D721Med (cell line): Measurements from ENCODE around the gene ISCA2.

ENCODE experiments used
- DNase-seq: peaks from one replicate; pipeline ENCODE4 v3.0.0; 2011; ENCODE audit warnings: low spot score; ENCODE audit not compliant: insufficient read length
- FAIRE-seq: peaks from 2 replicates; lab custom pipeline; 2011; peaks lifted over from hg19 to GRCh38; lab: Jason Lieb, UNC
- TF ChIP-seq, protein P1 (sequence below): IDR thresholded peaks from 2 replicates; pipeline ENCODE4 v1.5.1; 2012; ENCODE audit warnings: mild to moderate bottlenecking, control low read depth; ENCODE audit not compliant: insufficient read depth; ENCODE audit errors: missing control alignments

Gene ISCA2

DNA sequence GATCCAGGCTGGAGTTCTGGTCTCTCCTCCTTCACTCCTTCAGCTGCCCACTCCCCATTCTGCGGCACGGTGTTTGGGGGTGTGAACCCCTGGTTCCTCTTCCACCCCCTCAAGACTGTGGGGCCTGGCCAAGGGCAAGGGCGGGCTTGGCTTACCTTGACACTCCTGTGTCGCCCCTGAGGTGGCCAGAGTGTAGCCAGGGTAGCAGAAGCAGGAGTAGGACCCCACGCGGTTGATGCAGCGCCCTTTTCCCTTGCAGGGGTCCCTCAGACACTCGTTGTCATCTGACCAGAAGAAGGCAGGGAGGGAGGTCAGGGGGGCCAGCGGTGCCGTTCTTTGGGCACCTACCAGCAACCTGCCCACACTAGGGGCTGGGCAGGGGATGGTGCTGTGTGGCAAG lies 28.2 kb downstream of the ISCA2 start:
- FAIRE-seq (no peak), DNase-seq (no peak)
- TF ChIP-seq, protein P1, sequence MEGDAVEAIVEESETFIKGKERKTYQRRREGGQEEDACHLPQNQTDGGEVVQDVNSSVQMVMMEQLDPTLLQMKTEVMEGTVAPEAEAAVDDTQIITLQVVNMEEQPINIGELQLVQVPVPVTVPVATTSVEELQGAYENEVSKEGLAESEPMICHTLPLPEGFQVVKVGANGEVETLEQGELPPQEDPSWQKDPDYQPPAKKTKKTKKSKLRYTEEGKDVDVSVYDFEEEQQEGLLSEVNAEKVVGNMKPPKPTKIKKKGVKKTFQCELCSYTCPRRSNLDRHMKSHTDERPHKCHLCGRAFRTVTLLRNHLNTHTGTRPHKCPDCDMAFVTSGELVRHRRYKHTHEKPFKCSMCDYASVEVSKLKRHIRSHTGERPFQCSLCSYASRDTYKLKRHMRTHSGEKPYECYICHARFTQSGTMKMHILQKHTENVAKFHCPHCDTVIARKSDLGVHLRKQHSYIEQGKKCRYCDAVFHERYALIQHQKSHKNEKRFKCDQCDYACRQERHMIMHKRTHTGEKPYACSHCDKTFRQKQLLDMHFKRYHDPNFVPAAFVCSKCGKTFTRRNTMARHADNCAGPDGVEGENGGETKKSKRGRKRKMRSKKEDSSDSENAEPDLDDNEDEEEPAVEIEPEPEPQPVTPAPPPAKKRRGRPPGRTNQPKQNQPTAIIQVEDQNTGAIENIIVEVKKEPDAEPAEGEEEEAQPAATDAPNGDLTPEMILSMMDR = no peak

DNA sequence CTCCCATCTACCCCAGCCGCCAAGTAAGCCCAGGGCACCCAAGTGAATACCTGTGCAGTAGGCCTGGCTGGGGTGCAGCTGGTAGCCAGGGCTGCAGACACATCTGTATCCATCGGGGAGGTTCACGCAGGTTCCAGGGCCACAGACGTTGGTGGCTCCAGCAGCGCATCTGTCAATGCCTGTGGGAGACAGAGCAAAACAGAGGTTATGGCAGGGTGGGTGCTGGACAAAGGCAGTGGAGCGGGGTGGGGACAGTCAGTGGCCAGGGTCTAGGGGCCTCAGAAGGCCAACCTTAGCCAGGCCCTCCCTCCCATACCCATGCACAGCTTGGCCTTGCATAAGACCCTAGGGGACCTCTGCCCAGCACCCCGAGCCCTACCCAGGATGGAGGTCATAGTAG lies 29.2 kb downstream of the ISCA2 start:
- TF ChIP-seq, protein P1 = no peak
- DNase-seq (no peak), FAIRE-seq (no peak)

GRCh38 chr14:74524076-74524811 lies 30.7 kb downstream of the ISCA2 start:
- TF ChIP-seq, protein P1 = no peak
- no peak for FAIRE-seq
- no peak for DNase-seq

DNA sequence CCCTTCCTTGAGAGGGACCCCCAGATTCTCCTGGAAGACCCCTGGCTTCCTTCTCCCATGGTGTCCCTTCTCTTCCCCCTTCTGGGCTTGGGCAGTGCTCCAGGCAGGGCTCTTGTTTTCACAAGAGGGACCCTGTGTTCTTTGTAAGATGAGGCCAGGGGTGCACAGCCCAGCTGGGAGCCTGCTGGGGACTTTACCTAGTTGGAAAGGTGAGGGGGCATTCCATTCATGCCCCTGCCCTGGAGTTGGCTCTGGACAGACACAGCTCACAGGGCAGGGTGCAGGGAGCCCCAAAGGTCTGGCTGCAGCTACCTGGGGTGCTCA lies 31.2 kb downstream of the ISCA2 start:
- FAIRE-seq (no peak), DNase-seq (no peak)
- TF ChIP-seq, protein P1 = no peak

GRCh38 chr14:74525361-74525851 lies 31.8 kb downstream of the ISCA2 start:
- DNase-seq = no peak
- TF ChIP-seq, protein P1 = no peak
- no peak for FAIRE-seq

DNA sequence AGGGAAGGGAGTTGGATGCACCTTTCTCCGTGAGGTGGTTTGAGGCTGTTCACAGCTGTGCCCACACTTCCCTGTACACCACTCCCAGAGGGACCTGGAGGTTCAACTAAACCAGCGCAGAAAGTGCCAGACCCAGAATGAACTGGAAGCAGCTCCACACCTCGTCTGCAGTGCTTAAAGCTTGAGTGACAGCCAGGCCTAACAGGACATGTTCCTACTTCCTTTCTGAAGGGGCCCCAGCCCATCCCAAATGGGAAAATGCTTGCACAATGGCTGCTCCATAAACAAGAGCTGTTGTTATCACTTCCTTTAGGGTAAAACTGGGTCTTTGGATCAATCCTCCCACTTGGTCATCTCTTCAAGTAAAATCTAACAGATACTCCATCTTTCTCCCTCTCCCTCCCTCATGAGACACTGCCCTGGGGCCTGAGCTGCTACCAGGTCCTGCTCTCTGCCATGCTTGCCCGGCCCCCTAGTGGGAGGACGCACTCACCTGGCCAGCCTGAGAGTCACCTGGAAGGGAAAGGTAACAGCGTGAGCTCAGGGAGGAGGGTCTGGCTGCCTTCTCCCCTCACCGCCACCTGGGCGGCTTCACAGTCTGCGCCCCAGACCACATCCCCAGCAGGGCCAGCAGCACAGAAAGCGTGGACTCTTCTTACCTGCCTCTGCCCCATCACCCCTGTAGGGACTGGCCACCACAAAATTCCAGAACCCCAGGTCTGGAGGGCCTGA lies 33.5 kb downstream of the ISCA2 start:
- DNase-seq (no peak), FAIRE-seq (no peak)
- TF ChIP-seq, protein P1 = no peak

- TF ChIP-seq, protein P1 = no peak
- FAIRE-seq (no peak), DNase-seq (no peak)
These were observed 34.2 kb downstream of the ISCA2 start for GRCh38 chr14:74527736-74528280.
